GM19324 (cell line): ENCODE results near the gene OR6A2.
"Not testable (repeated sequence)": the region's sequence is repeated elsewhere in the genome, so short reads cannot be mapped to it uniquely, and the experiment has no call there.

Experiments used
- ATAC-seq: cut with Tn5 transposase; IDR thresholded peaks from one replicate; pipeline ENCODE4 v1.9.1; 2021; ENCODE audit warnings: mild to moderate bottlenecking, moderate library complexity; ENCODE audit not compliant: unreplicated experiment, low FRiP score

Gene OR6A2

GRCh38 chr11:6799402-6799801, at the start of gene OR6A2:
OR6A2 (minus strand) TSS chr11:6799689; CDS start chr11:6795708, 3,981 bp downstream.
- ATAC-seq: no peak

DNA sequence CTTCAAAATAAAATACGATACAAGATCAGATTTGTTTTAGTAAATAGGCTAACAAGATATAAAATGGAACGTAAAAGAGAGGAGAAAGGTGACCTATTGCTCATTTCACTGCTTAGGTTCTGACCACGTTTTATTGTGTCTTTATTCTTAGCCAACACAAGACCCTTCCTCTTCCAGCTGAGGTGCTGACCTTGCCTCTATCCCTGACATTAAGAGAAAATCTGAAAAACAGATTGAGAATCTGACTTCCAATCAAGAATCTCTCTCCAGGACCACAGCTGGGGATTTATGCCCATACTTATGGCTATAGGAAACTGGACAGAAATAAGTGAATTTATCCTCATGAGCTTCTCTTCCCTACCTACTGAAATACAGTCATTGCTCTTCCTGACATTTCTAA, 45.9 kb upstream of the OR6A2 start, which contains the start of gene OR10A5:
Gene OR10A5, plus strand, starts transcription at position 301 of the 400 bp plus-strand sequence. Its CDS starts 0 bp downstream, at position 301.
- no peak for ATAC-seq

DNA sequence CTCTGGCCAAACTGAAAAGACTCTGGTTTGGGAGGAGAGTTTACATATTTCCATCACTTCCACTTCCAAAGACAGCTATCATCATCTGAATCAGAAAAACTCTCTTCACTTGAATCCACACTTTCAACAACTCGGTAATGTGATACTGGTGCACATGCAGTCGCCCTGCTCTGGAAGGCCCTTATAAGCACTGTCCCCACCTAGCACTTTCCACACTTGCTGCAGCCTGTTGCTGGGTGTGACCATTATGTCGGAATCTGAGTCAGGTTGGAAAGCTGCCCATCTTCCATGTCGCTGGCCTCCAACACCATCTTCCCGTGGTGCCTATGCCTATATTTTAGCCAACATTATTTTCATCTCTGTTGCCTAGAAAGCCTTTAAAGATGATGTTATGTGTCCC, 44.9 kb upstream of the OR6A2 start:
- no peak for ATAC-seq

GRCh38 chr11:6843670-6844069, 44.2 kb upstream of the OR6A2 start:
- no peak for ATAC-seq

DNA sequence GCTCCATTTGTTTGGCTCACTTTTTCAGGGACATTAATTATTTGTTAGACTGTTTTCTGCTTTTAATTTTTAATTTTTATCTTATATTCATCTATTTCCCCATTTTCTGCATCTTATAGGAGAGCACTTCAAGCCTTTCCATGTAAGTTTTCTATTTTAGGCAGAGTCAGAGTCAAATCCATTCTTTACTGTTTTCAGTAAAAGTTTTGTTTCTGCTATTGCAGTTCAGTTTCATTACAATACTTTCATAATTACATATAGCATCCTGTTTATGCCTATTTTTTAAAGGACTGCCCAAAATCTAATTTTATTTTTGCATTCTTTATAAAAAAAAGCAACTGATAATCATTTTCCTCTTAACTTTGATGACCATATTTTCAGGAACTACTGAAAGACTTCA, 42.2 kb upstream of the OR6A2 start:
- ATAC-seq: no peak

DNA sequence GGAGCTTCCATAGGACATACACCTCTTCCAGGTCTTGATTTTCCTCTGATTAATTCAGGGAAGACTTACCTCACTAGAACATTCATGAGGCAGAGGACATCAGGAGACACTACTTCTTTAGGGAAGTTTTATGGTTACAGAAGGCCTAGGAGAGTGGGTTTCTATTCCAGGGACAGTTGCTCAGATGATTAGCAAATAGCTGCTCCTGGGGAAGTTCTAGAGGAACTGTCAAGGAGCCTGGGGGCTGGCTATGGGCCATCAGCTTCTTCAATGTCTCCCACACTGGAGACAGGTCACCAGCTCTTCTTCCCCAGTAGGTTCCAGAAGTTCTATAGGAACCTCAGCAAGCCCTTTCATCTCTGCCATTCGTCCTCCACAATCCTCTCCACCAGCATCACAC, 34.5 kb upstream of the OR6A2 start:
- no peak for ATAC-seq

- no peak for ATAC-seq
Observed at GRCh38 chr11:6833356-6833755, 33.9 kb upstream of the OR6A2 start.

DNA sequence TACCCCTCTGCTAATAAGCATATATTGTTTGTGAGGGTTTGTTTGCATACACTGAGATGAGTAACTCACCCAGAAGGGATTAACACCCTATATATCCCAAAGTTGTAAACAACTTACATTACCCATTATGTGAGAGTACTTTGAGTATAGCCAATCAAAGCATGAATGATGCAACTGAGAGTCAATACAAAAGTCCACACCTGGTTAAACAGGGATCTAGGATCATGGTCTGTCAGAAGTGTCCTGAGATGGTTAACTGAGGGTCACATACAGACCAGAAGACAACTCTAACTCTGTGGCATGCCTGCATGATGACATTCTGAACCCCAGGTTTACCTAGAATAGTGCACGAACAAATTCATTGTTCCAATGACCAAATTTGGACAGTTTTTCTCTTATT, 28.6 kb upstream of the OR6A2 start:
- no peak for ATAC-seq

DNA sequence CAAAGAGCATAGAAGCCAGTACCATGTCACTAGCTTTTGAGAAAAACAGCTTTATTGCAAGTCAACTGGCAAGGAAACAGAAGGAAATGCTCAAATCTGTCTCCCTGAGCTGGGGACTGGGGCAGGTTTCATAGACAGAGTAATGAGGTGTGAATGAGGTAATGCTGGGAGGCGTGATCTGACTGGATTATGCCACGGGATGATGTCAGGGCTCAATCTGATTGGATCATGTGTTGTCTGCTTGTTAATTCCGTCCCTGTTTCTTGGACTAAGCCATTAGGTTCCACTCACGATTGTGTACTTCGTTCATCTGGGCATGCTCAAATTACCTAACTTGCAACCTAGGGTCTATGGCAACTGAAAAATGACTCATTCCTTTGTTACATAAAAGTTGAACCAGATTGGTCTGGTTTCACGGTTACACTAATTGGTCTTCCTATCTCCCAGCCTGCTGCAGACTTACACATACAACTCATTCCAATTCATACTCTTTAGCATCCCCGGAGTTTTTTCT, 25.8 kb upstream of the OR6A2 start:
- ATAC-seq: no peak

GRCh38 chr11:6824136-6824823, 24.8 kb upstream of the OR6A2 start:
- ATAC-seq: no peak

DNA sequence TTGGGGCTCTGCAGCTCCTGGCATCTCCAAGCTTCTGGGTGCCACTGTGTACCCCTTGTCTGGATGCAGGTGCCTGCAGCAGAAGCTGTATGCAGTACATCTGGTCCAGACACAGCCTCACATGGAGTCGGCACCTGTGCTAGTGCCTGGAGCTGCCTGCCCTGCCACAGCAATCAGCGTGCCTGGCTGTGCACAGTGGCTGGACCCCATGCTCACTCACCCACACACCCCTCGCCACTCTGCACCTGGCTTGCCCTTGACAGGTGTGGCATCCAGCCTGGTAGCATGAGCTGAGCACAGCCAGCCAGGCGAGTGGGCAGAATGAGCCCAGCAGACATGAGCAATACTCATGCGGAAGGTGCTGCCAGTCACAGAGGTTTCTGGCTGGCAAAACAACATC, 19.5 kb upstream of the OR6A2 start:
- ATAC-seq: no peak

DNA sequence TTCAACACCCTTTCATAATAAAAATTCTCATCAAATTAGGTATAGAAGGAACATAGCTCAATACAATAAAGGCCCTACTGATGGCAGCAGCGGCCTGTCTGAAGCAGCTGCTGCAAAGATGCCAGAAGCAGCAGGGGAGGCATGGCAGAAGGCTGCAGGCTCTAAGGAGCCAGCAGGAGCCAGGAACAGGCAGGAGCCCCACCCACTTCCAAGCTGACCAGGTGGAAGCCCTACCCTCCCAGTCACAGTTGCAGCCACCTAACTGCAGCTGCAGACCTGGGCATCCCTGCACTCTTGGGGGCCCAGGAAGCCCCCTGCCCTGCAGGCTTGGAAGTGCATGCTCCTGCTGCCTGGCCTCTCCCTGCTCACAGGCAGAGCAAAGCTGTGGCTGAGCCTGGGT, 18.2 kb upstream of the OR6A2 start:
- ATAC-seq: no peak

DNA sequence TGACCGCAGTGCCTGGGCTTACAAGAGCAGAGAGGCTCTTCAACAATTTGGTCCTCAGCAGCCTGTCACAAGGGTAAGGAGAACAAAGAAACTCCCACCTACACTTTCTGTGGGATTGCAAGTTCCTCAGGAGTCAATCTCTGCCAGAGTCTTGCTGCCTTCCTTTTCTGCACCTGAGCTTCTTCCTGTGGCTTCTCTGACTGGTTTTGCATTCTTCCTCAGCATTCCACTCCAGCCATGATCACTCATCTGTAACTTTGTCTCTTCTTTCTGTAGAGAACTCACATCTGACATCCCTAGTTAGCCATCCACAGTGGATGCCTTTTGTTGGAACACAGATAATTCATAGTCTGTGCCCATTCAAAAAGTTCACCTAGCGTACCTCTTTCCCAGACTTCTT, 14.2 kb upstream of the OR6A2 start:
- no peak for ATAC-seq

GRCh38 chr11:6812390-6813005, 13.0 kb upstream of the OR6A2 start:
- peak; percentile 85 for ATAC-seq

DNA sequence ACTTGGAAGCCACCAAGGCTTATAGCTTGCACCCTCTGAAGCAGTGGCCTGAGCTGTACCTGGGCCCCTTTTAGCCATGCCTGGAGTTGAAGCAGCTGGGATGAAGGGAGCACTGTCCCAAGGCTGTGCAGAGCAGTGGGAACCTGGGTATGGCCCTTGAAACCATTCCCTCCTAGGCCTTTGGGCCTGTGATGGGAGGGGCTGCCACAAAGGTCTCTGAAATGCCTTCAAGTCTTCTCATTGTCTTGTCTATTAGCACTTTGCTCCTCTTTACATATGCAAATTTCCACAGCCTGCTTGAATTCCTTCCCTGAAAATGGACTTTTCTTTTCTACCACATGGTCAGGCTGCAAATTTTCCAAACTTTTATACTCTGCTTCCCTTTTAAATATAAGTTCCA, 1.6 kb upstream of the OR6A2 start:
- ATAC-seq: not testable (repeated sequence)

DNA sequence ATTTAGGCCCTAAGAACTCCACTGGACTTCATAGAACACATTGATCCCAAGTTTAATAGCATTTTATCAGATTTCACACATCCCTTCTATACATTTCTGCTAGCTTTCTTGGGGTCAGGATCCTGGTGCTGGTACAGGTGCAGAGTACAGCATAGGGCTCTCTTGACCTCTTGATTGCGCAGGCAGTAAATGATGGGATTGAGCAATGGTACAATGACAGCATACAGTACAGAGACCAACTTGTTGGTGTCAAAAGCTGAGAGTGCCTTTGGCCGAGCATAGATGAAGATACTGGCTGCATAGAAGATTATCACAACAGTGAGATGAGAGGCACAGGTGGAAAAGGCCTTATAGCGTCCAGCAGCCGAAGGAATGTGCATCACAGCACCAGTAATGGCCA, 4.8 kb downstream of the OR6A2 start:
- ATAC-seq: no peak

DNA sequence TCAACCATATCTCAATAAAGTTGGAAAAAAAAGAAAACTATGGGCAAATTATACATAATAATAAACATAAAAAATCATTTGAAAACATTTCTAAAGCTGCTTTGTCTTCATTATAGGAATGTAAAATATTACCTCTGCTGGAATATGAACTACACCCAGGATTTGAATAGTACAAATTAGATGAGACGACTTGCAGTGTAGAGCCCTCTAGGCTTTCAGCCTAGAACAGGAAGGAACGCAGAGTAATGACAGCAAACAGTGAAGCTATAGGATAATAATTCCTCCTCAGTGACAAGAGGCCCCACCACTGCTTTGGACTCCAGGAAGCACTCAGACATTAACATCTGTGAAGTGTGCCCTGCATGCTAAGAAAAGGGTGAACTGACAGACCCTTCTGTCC, 8.9 kb downstream of the OR6A2 start:
- no peak for ATAC-seq

GRCh38 chr11:6782720-6783119, 16.8 kb downstream of the OR6A2 start, which contains the start of gene OR2AG1:
OR2AG1 (plus strand) TSS chr11:6783020; CDS start chr11:6785038, 2,018 bp downstream.
- ATAC-seq: no peak

DNA sequence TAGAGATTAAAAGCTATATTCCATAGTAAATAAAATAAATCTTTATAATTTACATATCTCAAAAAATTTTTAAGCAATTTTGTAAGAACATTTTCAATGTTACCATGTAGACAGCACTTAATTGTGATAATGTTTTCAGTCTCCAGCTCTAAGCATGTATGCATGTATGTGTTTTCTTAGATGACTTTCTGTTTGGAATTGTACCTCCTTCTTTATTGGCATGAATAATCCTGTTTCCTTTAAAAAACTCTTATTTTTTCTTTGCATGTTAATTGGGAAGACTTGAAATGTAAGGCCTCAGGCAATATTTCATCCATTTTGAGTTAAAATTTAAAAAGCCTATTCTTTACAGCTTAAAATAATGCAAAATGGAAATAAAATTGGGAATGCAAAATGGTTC, 18.7 kb downstream of the OR6A2 start:
- no peak for ATAC-seq

- ATAC-seq: no peak
Observed at GRCh38 chr11:6778518-6778917, 21.0 kb downstream of the OR6A2 start.

GRCh38 chr11:6771926-6772893, 27.3 kb downstream of the OR6A2 start, which contains the start of gene OR2AG2:
OR2AG2 (minus strand) TSS chr11:6771976; CDS start chr11:6768957, 3,019 bp downstream.
- peak; percentile 80 for ATAC-seq
